ENCODE results near the gene LYRM4.

Gene LYRM4

GRCh38 chr6:5184218-5184617, 76.5 kb downstream of the LYRM4 start:
- no peak overlapping the region for H3K27ac ChIP-seq
- in situ Hi-C loops (cut with HindIII; ENCODE audit: low pct_ligation_motif_present, low sequenced_read_pairs): no loop called here
- no peaks in the 10 kb centered on the region for H3K27me3 ChIP-seq (replicated peaks)
- H3K36me3 ChIP-seq (replicated peaks): no peaks in the 10 kb centered on the region
- no peak overlapping the region for H3K4me3 ChIP-seq (ENCODE audit: low read depth, low read length)
- DNase-seq: no peak
- no peak for TF ChIP-seq CTCF (IDR thresholded peaks at IDR 0.05; ENCODE audit: low read depth, low read length, missing control alignments)

GRCh38 chr6:5181510-5182317, 79.0 kb downstream of the LYRM4 start:
- Histone ChIP-seq H3K36me3 (replicated peaks) (no peaks in the 10 kb centered on the region), H3K4me3 (ENCODE audit: low read depth, low read length) (no peak overlapping the region), H3K27ac (no peak overlapping the region), H3K27me3 (replicated peaks) (no peaks in the 10 kb centered on the region)
- TF ChIP-seq CTCF (IDR thresholded peaks at IDR 0.05; ENCODE audit: low read depth, low read length, missing control alignments): no peak
- no peak for DNase-seq
- in situ Hi-C loops (cut with HindIII; ENCODE audit: low pct_ligation_motif_present, low sequenced_read_pairs): no loop called here

- no peak for DNase-seq
- Histone ChIP-seq H3K27me3 (replicated peaks) (no peaks in the 10 kb centered on the region), H3K4me3 (ENCODE audit: low read depth, low read length) (no peak overlapping the region), H3K36me3 (replicated peaks) (no peaks in the 10 kb centered on the region), H3K27ac (no peak overlapping the region)
- TF ChIP-seq CTCF (IDR thresholded peaks at IDR 0.05; ENCODE audit: low read depth, low read length, missing control alignments): no peak
- in situ Hi-C loops (cut with HindIII; ENCODE audit: low pct_ligation_motif_present, low sequenced_read_pairs): no loop called here
Measured at GRCh38 chr6:5180636-5181035, 80.1 kb downstream of the LYRM4 start.

GRCh38 chr6:5179917-5180316, 80.8 kb downstream of the LYRM4 start:
- in situ Hi-C loops (cut with HindIII; ENCODE audit: low pct_ligation_motif_present, low sequenced_read_pairs): no loop called here
- no peak for TF ChIP-seq CTCF (IDR thresholded peaks at IDR 0.05; ENCODE audit: low read depth, low read length, missing control alignments)
- Histone ChIP-seq H3K27ac (no peak overlapping the region), H3K4me3 (ENCODE audit: low read depth, low read length) (no peak overlapping the region), H3K27me3 (replicated peaks) (no peaks in the 10 kb centered on the region), H3K36me3 (replicated peaks) (no peaks in the 10 kb centered on the region)
- DNase-seq: no peak

- Histone ChIP-seq H3K4me3 (ENCODE audit: low read depth, low read length) (no peak overlapping the region), H3K36me3 (replicated peaks) (no peaks in the 10 kb centered on the region), H3K27ac (no peak overlapping the region), H3K27me3 (replicated peaks) (no peaks in the 10 kb centered on the region)
- DNase-seq: no peak
- no peak for TF ChIP-seq CTCF (IDR thresholded peaks at IDR 0.05; ENCODE audit: low read depth, low read length, missing control alignments)
- in situ Hi-C loops (cut with HindIII; ENCODE audit: low pct_ligation_motif_present, low sequenced_read_pairs): no loop called here
Measured at GRCh38 chr6:5178806-5179205, 81.9 kb downstream of the LYRM4 start.

- no peak for TF ChIP-seq CTCF (IDR thresholded peaks at IDR 0.05; ENCODE audit: low read depth, low read length, missing control alignments)
- Histone ChIP-seq H3K36me3 (replicated peaks) (no peaks in the 10 kb centered on the region), H3K27me3 (replicated peaks) (no peaks in the 10 kb centered on the region), H3K27ac (no peak overlapping the region), H3K4me3 (ENCODE audit: low read depth, low read length) (no peak overlapping the region)
- in situ Hi-C loops (cut with HindIII; ENCODE audit: low pct_ligation_motif_present, low sequenced_read_pairs): no loop called here
- DNase-seq: no peak
Measured at GRCh38 chr6:5175635-5176034, 85.1 kb downstream of the LYRM4 start.
